ENCODE data around the gene ARL13B.

The ARL13B gene

GRCh38 chr3:94089126-94089525 lies 109.2 kb downstream of the ARL13B start:
- no peak for DNase-seq (ENCODE audit: low read depth, low spot score)
- no peak overlapping the region for H3K4me3 ChIP-seq
- no peaks in the 10 kb centered on the region for H3K9me3 ChIP-seq (ENCODE audit: low read depth, low read length)
- H3K9ac ChIP-seq (ENCODE audit: insufficient read length) = no peak overlapping the region
- no peak for TF ChIP-seq EZH2 (IDR thresholded peaks at IDR 0.05)
- TF ChIP-seq FOXP2 (optimal IDR thresholded peaks at IDR 0.05; ENCODE audit: control extremely low read depth, extremely low read length, insufficient read depth) = no peak
- no peak for TF ChIP-seq POLR2AphosphoS5 (IDR thresholded peaks at IDR 0.05; ENCODE audit: borderline replicate concordance, low read depth, low read length)
- H3K27ac ChIP-seq = no peak overlapping the region
- H3K36me3 ChIP-seq (ENCODE audit: insufficient read depth, low read length) = peaks cover 13% of the 10 kb centered on the region

- Histone ChIP-seq H3K4me3 (no peak overlapping the region), H3K36me3 (ENCODE audit: insufficient read depth, low read length) (peaks cover 14% of the 10 kb centered on the region), H3K9ac (ENCODE audit: insufficient read length) (no peak overlapping the region), H3K27ac (no peak overlapping the region), H3K9me3 (ENCODE audit: low read depth, low read length) (no peaks in the 10 kb centered on the region)
- no peak for TF ChIP-seq FOXP2 (optimal IDR thresholded peaks at IDR 0.05; ENCODE audit: control extremely low read depth, extremely low read length, insufficient read depth)
- no peak for TF ChIP-seq EZH2 (IDR thresholded peaks at IDR 0.05)
- TF ChIP-seq POLR2AphosphoS5 (IDR thresholded peaks at IDR 0.05; ENCODE audit: borderline replicate concordance, low read depth, low read length) = no peak
- no peak for DNase-seq (ENCODE audit: low read depth, low spot score)
Measured at GRCh38 chr3:94092086-94092485, 112.1 kb downstream of the ARL13B start.

- Histone ChIP-seq H3K36me3 (ENCODE audit: insufficient read depth, low read length) (peaks cover 14% of the 10 kb centered on the region), H3K9ac (ENCODE audit: insufficient read length) (no peak overlapping the region), H3K4me3 (no peak overlapping the region), H3K27ac (no peak overlapping the region), H3K9me3 (ENCODE audit: low read depth, low read length) (no peaks in the 10 kb centered on the region)
- no peak for TF ChIP-seq FOXP2 (optimal IDR thresholded peaks at IDR 0.05; ENCODE audit: control extremely low read depth, extremely low read length, insufficient read depth)
- no peak for TF ChIP-seq POLR2AphosphoS5 (IDR thresholded peaks at IDR 0.05; ENCODE audit: borderline replicate concordance, low read depth, low read length)
- no peak for TF ChIP-seq EZH2 (IDR thresholded peaks at IDR 0.05)
- DNase-seq (ENCODE audit: low read depth, low spot score) = no peak
Measured at GRCh38 chr3:94093151-94093550, 113.2 kb downstream of the ARL13B start.

GRCh38 chr3:94095111-94095510 lies 115.2 kb downstream of the ARL13B start:
- H3K36me3 ChIP-seq (ENCODE audit: insufficient read depth, low read length) = peaks cover 22% of the 10 kb centered on the region
- H3K9me3 ChIP-seq (ENCODE audit: low read depth, low read length) = no peaks in the 10 kb centered on the region
- no peak for TF ChIP-seq FOXP2 (optimal IDR thresholded peaks at IDR 0.05; ENCODE audit: control extremely low read depth, extremely low read length, insufficient read depth)
- TF ChIP-seq POLR2AphosphoS5 (IDR thresholded peaks at IDR 0.05; ENCODE audit: borderline replicate concordance, low read depth, low read length) = no peak
- TF ChIP-seq EZH2 (IDR thresholded peaks at IDR 0.05) = no peak
- no peak overlapping the region for H3K4me3 ChIP-seq
- DNase-seq (ENCODE audit: low read depth, low spot score) = no peak
- H3K27ac ChIP-seq = no peak overlapping the region
- no peak overlapping the region for H3K9ac ChIP-seq (ENCODE audit: insufficient read length)

GRCh38 chr3:94098452-94098851 lies 118.5 kb downstream of the ARL13B start:
- Histone ChIP-seq H3K4me3 (no peak overlapping the region), H3K9me3 (ENCODE audit: low read depth, low read length) (no peaks in the 10 kb centered on the region), H3K9ac (ENCODE audit: insufficient read length) (no peak overlapping the region), H3K27ac (no peak overlapping the region; the same call in 1 of the 2 replicates), H3K36me3 (ENCODE audit: insufficient read depth, low read length) (peaks cover 26% of the 10 kb centered on the region)
- TF ChIP-seq FOXP2 (optimal IDR thresholded peaks at IDR 0.05; ENCODE audit: control extremely low read depth, extremely low read length, insufficient read depth) = no peak
- TF ChIP-seq EZH2 (IDR thresholded peaks at IDR 0.05) = no peak
- TF ChIP-seq POLR2AphosphoS5 (IDR thresholded peaks at IDR 0.05; ENCODE audit: borderline replicate concordance, low read depth, low read length) = no peak
- no peak for DNase-seq (ENCODE audit: low read depth, low spot score)

GRCh38 chr3:94099311-94099710 lies 119.4 kb downstream of the ARL13B start:
- no peak for TF ChIP-seq EZH2 (IDR thresholded peaks at IDR 0.05)
- no peak for TF ChIP-seq FOXP2 (optimal IDR thresholded peaks at IDR 0.05; ENCODE audit: control extremely low read depth, extremely low read length, insufficient read depth)
- TF ChIP-seq POLR2AphosphoS5 (IDR thresholded peaks at IDR 0.05; ENCODE audit: borderline replicate concordance, low read depth, low read length) = no peak
- Histone ChIP-seq H3K4me3 (no peak overlapping the region), H3K36me3 (ENCODE audit: insufficient read depth, low read length) (peaks cover 28% of the 10 kb centered on the region), H3K9ac (ENCODE audit: insufficient read length) (no peak overlapping the region), H3K27ac (no peak overlapping the region), H3K9me3 (ENCODE audit: low read depth, low read length) (no peaks in the 10 kb centered on the region)
- no peak for DNase-seq (ENCODE audit: low read depth, low spot score)

GRCh38 chr3:94101860-94102259 lies 121.9 kb downstream of the ARL13B start:
- DNase-seq (ENCODE audit: low read depth, low spot score) = no peak
- no peak overlapping the region for H3K9ac ChIP-seq (ENCODE audit: insufficient read length)
- TF ChIP-seq EZH2 (IDR thresholded peaks at IDR 0.05) (no peak), FOXP2 (optimal IDR thresholded peaks at IDR 0.05; ENCODE audit: control extremely low read depth, extremely low read length, insufficient read depth) (no peak), POLR2AphosphoS5 (IDR thresholded peaks at IDR 0.05; ENCODE audit: borderline replicate concordance, low read depth, low read length) (no peak)

More at GRCh38 chr3:94101860-94102259, 121.9 kb downstream of the ARL13B start:
- H3K36me3 ChIP-seq (ENCODE audit: insufficient read depth, low read length) = peaks cover 16% of the 10 kb centered on the region
- no peak overlapping the region for H3K4me3 ChIP-seq
- H3K27ac ChIP-seq = no peak overlapping the region
- H3K9me3 ChIP-seq (ENCODE audit: low read depth, low read length) = no peaks in the 10 kb centered on the region
